Measurements from ENCODE around the gene ADCYAP1R1.

GRCh38 chr7:31065021-31065593 lies 13.0 kb downstream of the ADCYAP1R1 start:
- TF ChIP-seq CTCF (IDR thresholded peaks at IDR 0.05), result no peak
- no peak for TF ChIP-seq POLR2A (IDR thresholded peaks at IDR 0.05)
- TF ChIP-seq POLR2AphosphoS5 (IDR thresholded peaks at IDR 0.05; ENCODE audit: insufficient read depth in 1 of 2, low read depth in 1 of 2), result no peak
